Measurements from ENCODE around the gene ELOVL5.
A peak's percentile ranks its signal among the peaks of the same experiment; 100 is the strongest.

ELOVL5 gene

GRCh38 chr6:53236241-53236640, 112.5 kb downstream of the ELOVL5 start:
- DNase-seq = no peak

GRCh38 chr6:53235508-53235907, 113.2 kb downstream of the ELOVL5 start:
- DNase-seq = no peak

DNA sequence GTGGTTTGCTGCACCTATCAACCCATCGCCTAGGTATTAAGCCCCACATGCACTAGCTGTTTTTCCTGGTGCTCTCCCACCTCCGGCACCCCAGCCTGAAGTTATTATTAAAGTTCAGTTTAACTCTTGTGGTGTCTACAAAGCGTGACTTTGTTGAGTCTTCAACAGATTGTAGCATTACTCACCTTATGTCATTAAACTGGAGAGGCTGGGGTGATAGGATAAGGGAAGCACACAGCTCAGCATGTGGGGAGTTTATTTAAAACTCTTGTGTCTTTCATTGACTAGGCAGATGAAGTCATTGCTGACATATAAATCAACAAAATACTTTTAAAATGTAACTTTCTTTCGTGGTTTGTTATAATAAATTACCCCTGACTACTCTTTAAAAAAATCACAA, 115.4 kb downstream of the ELOVL5 start:
- peak; percentile 77 for DNase-seq

GRCh38 chr6:53230775-53231467, 117.8 kb downstream of the ELOVL5 start:
- DNase-seq = no peak

- no peak for DNase-seq
Measured at GRCh38 chr6:53227847-53228246, 120.9 kb downstream of the ELOVL5 start.

GRCh38 chr6:53220605-53221004, 128.1 kb downstream of the ELOVL5 start:
- no peak for DNase-seq
